Fibroblast of lung (primary cell): Measurements from ENCODE around the gene EN2. TPM values are rescaled to one million over a fixed set of nuclear protein-coding genes. Genes with fewer than 3 reads are reported as not detected.
"Not testable (repeated sequence)": the region's sequence is repeated elsewhere in the genome, so short reads cannot be mapped to it uniquely, and the experiment has no call there.

ENCODE experiments used
- DNase-seq, 2 donors: peaks; one replicate each; pipeline versions ENCODE4 v3.0.0 to v3.0.0-alpha.2; 2010; ENCODE audit warnings: low read depth in 2 of 2
- H2AFZ ChIP-seq: 2 replicates; pipeline ENCODE4 v1.5.1; 2012; ENCODE audit warnings: low read length, control low read depth, inconsistent platforms
- H3K27ac ChIP-seq: 2 replicates; pipeline ENCODE4 v1.5.1; 2011; ENCODE audit warnings: low read length, control low read depth; ENCODE audit not compliant: insufficient read depth
- H3K27me3 ChIP-seq: 2 replicates; pipeline ENCODE4 v1.5.1; 2011; ENCODE audit warnings: mild to moderate bottlenecking, low read length; ENCODE audit not compliant: control insufficient read depth, insufficient read depth
- H3K36me3 ChIP-seq: 2 replicates; pipeline ENCODE4 v1.5.1; 2011; ENCODE audit warnings: low read length; ENCODE audit not compliant: control insufficient read depth, insufficient read depth
- H3K4me1 ChIP-seq: 2 replicates; pipeline ENCODE4 v1.5.1; 2011; ENCODE audit warnings: low read length; ENCODE audit not compliant: control insufficient read depth, insufficient read depth; ENCODE audit errors: extremely low read depth
- H3K4me2 ChIP-seq: 2 replicates; pipeline ENCODE4 v1.5.1; 2011; ENCODE audit warnings: low read length, control low read depth; ENCODE audit not compliant: insufficient read depth; ENCODE audit errors: extremely low read depth
- H3K4me3 ChIP-seq, 4 experiments: fragments of 200-600 bp in 1 of 4; sonication (generic) in 1 of 4; replicated peaks in 1 of 4; 2 replicates each; pipeline ENCODE4 v1.5.1; 2011 to 2016; ENCODE audit warnings: low read length in 4 of 4, low read depth in 3 of 4, mild to moderate bottlenecking in 3 of 4, control low read depth in 2 of 4, inconsistent platforms in 1 of 4, mixed read lengths in 1 of 4; ENCODE audit not compliant: insufficient read depth in 1 of 4; ENCODE audit errors: control extremely low read depth in 1 of 4
- H3K79me2 ChIP-seq: 2 replicates; pipeline ENCODE4 v1.5.1; 2012; ENCODE audit warnings: mild to moderate bottlenecking, low read length, inconsistent platforms; ENCODE audit not compliant: control insufficient read depth, insufficient read depth
- H3K9ac ChIP-seq: 2 replicates; pipeline ENCODE4 v1.5.1; 2011; ENCODE audit warnings: mild to moderate bottlenecking, low read length, control low read depth; ENCODE audit not compliant: insufficient read depth
- H3K9me3 ChIP-seq: 2 replicates; pipeline ENCODE4 v1.5.1; 2012; ENCODE audit warnings: low read depth, low read length; ENCODE audit not compliant: control insufficient read depth, insufficient read depth
- H4K20me1 ChIP-seq: 2 replicates; pipeline ENCODE4 v1.5.1; 2011; ENCODE audit warnings: low read length; ENCODE audit not compliant: control insufficient read depth, insufficient read depth; ENCODE audit errors: extremely low read depth
- CTCF ChIP-seq, 2 donors: IDR thresholded peaks in 1 of 2; conservative IDR thresholded peaks in 1 of 2; 1 replicate in 1 of 2; 2 replicates in 1 of 2; pipeline ENCODE4 v1.5.1; 2011 to 2012; ENCODE audit warnings: low read length in 2 of 2, control low read depth in 1 of 2, inconsistent platforms in 1 of 2, low read depth in 1 of 2, mild to moderate bottlenecking in 1 of 2
- EZH2 ChIP-seq: IDR thresholded peaks from 2 replicates; pipeline ENCODE4 v1.5.1; 2012; ENCODE audit warnings: low read length, control low read depth, mild to moderate bottlenecking; ENCODE audit errors: missing control alignments
- polyA plus RNA-seq, 2 donors: library from polyadenylated mRNA; depleted of rRNA in 1 of 2; stranded (reverse) in 1 of 2; unstranded in 1 of 2; fragments of >200 nt; gene quantifications; 2 replicates each; pipeline ENCODE4 v1.2.1, GENCODE V29; 2011 to 2012; ENCODE audit warnings: missing spikeins in 1 of 2
- total RNA-seq: library from RNA; depleted of rRNA; stranded (reverse); fragments of >200 nt; gene quantifications from 2 replicates; pipeline ENCODE4 v1.2.1, GENCODE V29; 2014

EN2 gene
- total and polyA plus RNA-seq, 2 donors (not counting 1 experiment from before 2014, with no cell fraction given): not detected

GRCh38 chr7:155444746-155445145 is 13.2 kb upstream of the EN2 start:
- Histone ChIP-seq H4K20me1 (no peaks in the 10 kb centered on the region), H3K4me1 (no peaks in the 10 kb centered on the region), H3K4me3 (no peak overlapping the region), H3K27ac (no peak overlapping the region), H3K27me3 (peaks cover 19% of the 10 kb centered on the region), H2AFZ (no peak overlapping the region), H3K9ac (no peak overlapping the region), H3K36me3 (no peaks in the 10 kb centered on the region), H3K79me2 (no peaks in the 10 kb centered on the region), H3K9me3 (no peaks in the 10 kb centered on the region), H3K4me2 (no peak overlapping the region)
- no peak for DNase-seq
- TF ChIP-seq CTCF (conservative IDR thresholded peaks at IDR 0.05 in 1 of 2, IDR thresholded peaks at IDR 0.05 in 1 of 2; ENCODE audit: low read depth in 1 of 2, low read length in 2 of 2): no peak

GRCh38 chr7:155445606-155446005 is 12.3 kb upstream of the EN2 start:
- not testable (repeated sequence) for H3K9ac ChIP-seq, H3K9me3 ChIP-seq
- peaks cover 27% of the 10 kb centered on the region for H3K27me3 ChIP-seq

GRCh38 chr7:155447603-155448002 is 10.3 kb upstream of the EN2 start:
- H3K79me2 ChIP-seq: no peaks in the 10 kb centered on the region
- H3K36me3 ChIP-seq: no peaks in the 10 kb centered on the region
- no peak overlapping the region for H3K9ac ChIP-seq
- no peak overlapping the region for H3K4me3 ChIP-seq
- H3K27ac ChIP-seq: no peak overlapping the region
- no peak for TF ChIP-seq CTCF (conservative IDR thresholded peaks at IDR 0.05 in 1 of 2, IDR thresholded peaks at IDR 0.05 in 1 of 2; ENCODE audit: low read depth in 1 of 2, low read length in 2 of 2)
- TF ChIP-seq EZH2: no peak
- no peak overlapping the region for H2AFZ ChIP-seq
- H3K4me1 ChIP-seq: no peaks in the 10 kb centered on the region
- no peaks in the 10 kb centered on the region for H4K20me1 ChIP-seq
- DNase-seq: no peak
- no peak overlapping the region for H3K4me2 ChIP-seq
- peaks cover 44% of the 10 kb centered on the region for H3K27me3 ChIP-seq
- no peaks in the 10 kb centered on the region for H3K9me3 ChIP-seq

More at GRCh38 chr7:155445606-155446005, 12.3 kb upstream of the EN2 start:
- H4K20me1 ChIP-seq, H3K4me1 ChIP-seq, H2AFZ ChIP-seq, H3K36me3 ChIP-seq, DNase-seq, H3K4me3 ChIP-seq, H3K4me2 ChIP-seq, H3K79me2 ChIP-seq, H3K27ac ChIP-seq: not testable (repeated sequence)
